Activated naive CD4-positive, alpha-beta T cell treated with anti-CD3 and anti-CD28 coated beads, Interleukin-2, amount 10 ng/mL, durations not matched to agents 7 days and 5 days (primary cell): ENCODE data around the gene CTR9.

Experiments used
- CTCF ChIA-PET: fragments of 350-600 bp; sonication (Branson Sonifier 250); formaldehyde crosslinking; loops from one replicate; lab custom pipeline; 2021; ENCODE audit warnings: antibody characterized with exemption; lab: Charles Lee
- DNase-seq: peaks from one replicate; pipeline ENCODE4 v3.0.0-alpha.2; 2020
- H3K27ac Mint-ChIP-seq: one replicate; pipeline ENCODE4 v1.8.0; 2021; ENCODE audit warnings: mild to moderate bottlenecking, moderate library complexity, mixed read lengths
- H3K27me3 Mint-ChIP-seq: one replicate; pipeline ENCODE4 v1.8.0; 2021; ENCODE audit warnings: mild to moderate bottlenecking, mixed read lengths
- H3K36me3 Mint-ChIP-seq: one replicate; pipeline ENCODE4 v1.8.0; 2021; ENCODE audit warnings: mixed read lengths
- H3K4me1 Mint-ChIP-seq: one replicate; pipeline ENCODE4 v1.8.0; 2021; ENCODE audit warnings: mixed read lengths
- H3K4me3 Mint-ChIP-seq: one replicate; pipeline ENCODE4 v1.8.0; 2021; ENCODE audit warnings: mild to moderate bottlenecking, moderate library complexity, mixed read lengths
- H3K9me3 Mint-ChIP-seq: one replicate; pipeline ENCODE4 v1.8.0; 2021; ENCODE audit warnings: mixed read lengths

CTR9 gene

DNA sequence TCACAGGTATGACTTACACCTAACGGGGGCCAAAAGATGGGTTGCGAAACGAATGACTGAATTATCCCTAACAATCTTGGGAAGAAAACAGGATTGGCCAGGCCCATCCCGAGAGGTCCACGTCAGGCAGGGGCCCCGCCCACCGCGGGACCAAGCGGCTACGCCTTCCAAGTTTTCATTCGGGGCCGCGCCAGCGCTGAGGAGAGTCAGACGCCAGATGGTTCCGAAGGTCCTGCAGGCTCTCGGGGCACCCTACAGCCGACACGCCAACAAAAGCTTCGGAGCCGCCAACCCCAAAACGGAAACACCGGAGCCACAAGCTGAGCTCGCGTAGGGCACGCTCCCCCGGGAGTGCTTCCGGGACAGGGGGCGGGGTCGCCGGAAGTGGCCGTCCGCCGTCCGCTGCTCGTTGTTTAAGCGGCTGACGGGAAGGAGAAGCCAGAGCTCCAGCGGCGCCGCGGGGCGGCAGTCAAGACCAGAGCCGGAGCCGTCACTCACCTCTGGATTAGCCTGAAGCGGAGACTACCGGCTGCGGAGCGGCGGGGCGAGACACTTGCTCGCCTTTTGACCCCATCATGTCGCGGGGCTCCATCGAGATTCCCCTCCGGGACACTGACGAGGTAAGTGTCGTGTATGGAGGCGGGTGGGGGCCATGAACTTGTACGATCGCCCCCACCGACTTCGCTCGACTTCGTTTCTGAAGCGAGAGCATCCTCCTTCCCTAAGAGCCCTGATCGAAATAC is at the start of gene CTR9:
Gene CTR9 (plus strand): TSS at position 409 of the 743 bp plus-strand sequence. CDS start 167 bp downstream, at position 576.
- peaks cover 22% of the 10 kb centered on the region for H3K36me3 Mint-ChIP-seq
- peaks cover 35% of the 10 kb centered on the region for H3K4me1 Mint-ChIP-seq
- no peaks in the 10 kb centered on the region for H3K27me3 Mint-ChIP-seq
- H3K27ac Mint-ChIP-seq, result peak within 1 kb of the TSS; percentile 93
- H3K9me3 Mint-ChIP-seq, result no peaks in the 10 kb centered on the region
- DNase-seq, result peak; percentile 96
- peak within 1 kb of the TSS; percentile 96 for H3K4me3 Mint-ChIP-seq
- CTCF ChIA-PET, result interaction anchor here (0.7 to 2.7 kb wide), 3 partner anchors 19 to 210 kb away, joined by 3 to 12 read pairs (median 4); partner anchors contain the start of gene RNF141

DNA sequence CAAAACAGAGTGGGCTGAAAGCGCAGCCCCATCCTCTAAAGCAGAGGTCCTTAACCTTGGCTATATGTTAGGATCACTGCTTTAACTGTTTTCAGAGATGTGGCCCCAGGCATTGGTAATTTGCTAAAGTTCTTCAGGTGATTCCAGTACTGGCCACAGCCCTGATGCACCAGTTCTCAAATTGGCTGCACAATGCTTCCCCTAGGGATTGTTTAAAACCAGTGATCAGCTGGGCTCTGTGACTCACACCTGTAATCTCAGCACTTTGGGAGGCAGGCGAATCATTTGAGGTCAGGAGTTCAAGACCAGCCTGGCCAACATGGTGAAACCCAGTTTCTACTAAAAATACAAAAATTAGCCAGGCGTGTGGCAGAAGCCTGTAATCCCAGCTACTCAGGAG is 49.1 kb upstream of the CTR9 start:
- no peak overlapping the region for H3K27ac Mint-ChIP-seq
- H3K4me1 Mint-ChIP-seq, result no peaks in the 10 kb centered on the region
- no peak overlapping the region for H3K4me3 Mint-ChIP-seq
- CTCF ChIA-PET, result no interaction called here
- H3K9me3 Mint-ChIP-seq, result no peaks in the 10 kb centered on the region
- no peaks in the 10 kb centered on the region for H3K36me3 Mint-ChIP-seq
- no peak for DNase-seq
- peaks cover 17% of the 10 kb centered on the region for H3K27me3 Mint-ChIP-seq

DNA sequence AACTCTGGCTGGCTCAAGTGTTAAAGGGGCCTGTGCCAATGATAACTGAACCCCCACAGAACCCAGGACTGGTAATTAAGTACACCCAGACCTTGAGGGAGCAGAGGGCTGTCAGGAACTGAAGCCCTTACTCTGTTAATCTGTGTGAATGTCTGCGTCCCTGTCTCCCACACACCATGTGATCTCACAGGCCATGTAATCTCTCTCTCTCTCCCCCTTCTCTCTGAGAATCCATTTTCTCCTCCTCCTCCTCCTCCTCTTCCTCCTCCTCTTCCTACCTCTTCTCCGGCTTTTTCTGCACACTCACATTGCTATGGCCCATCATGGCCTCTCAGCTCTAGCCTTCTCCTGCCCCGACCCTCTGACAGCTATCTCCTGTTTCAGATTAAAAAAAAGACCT is 42.9 kb upstream of the CTR9 start:
- CTCF ChIA-PET, result no interaction called here
- H3K27me3 Mint-ChIP-seq, result peaks cover 14% of the 10 kb centered on the region
- no peaks in the 10 kb centered on the region for H3K36me3 Mint-ChIP-seq
- no peaks in the 10 kb centered on the region for H3K4me1 Mint-ChIP-seq
- DNase-seq, result no peak
- H3K9me3 Mint-ChIP-seq, result no peaks in the 10 kb centered on the region
- H3K27ac Mint-ChIP-seq, result no peak overlapping the region
- H3K4me3 Mint-ChIP-seq, result no peak overlapping the region

DNA sequence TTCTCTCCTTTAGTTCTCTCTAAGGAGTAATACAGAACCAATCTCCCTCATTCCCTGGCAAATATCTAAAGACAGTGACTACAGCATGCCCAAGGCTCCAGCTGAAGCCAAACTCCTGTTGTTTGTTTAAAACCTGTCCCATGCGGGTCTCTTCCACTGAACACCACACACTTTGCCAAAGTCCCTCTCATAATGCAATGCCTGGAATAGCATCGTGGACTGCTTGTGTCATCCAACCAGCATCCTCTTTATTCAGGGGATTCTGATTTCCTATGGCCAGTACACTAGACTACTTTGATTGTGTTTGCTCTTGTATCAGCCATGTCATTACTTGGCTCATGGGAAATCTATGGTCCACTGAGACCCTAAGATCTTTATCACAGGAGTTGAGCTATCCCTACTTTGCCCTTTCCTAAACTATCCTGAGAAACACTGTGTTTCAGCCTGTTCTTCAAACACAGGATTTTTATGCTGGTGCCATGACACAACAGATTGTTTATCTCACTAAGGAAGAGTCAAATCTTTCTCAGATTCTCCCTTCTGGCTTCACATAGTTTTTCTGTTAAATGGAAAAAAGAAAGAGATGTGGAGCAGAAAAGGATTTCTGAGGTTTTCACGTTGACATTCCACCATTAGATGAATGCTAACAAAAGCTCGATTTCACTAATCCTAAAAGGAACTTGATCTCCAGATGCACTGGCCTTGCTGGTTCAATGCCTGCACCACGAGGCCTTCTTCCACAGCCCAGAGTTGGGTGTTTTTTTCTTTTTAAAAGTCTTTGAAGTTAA is 41.6 kb upstream of the CTR9 start:
- H3K36me3 Mint-ChIP-seq, result no peaks in the 10 kb centered on the region
- CTCF ChIA-PET, result interaction anchor here (1.8 kb wide), 1 partner anchor 303 kb away, joined by 4 read pairs; no protein-coding TSS in a partner anchor
- H3K4me3 Mint-ChIP-seq, result no peak overlapping the region
- no peaks in the 10 kb centered on the region for H3K9me3 Mint-ChIP-seq
- no peak for DNase-seq
- H3K27ac Mint-ChIP-seq, result no peak overlapping the region
- H3K4me1 Mint-ChIP-seq, result no peaks in the 10 kb centered on the region
- H3K27me3 Mint-ChIP-seq, result peaks cover 10% of the 10 kb centered on the region

DNA sequence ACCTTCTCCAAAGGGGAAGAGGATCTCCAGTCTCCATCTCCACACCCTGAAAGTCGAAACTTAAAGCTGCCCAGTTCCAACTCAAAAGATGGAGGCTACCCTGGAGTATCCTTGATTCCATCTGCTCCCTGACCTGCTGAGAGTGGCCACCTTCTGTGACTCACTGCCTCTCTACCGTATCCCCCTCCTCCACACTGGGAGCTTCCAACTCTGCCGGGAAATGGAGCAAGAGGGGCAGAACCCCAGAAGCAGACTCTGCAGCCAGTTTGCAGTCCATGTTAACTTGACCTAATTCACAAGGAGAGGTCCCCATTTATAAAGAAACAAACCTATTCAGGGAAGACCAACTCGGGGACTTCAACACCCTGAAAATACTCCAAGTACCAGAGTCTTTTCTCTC is 35.5 kb upstream of the CTR9 start:
- Mint-ChIP-seq H3K27ac (no peak overlapping the region), H3K36me3 (no peaks in the 10 kb centered on the region), H3K4me3 (no peak overlapping the region), H3K4me1 (no peaks in the 10 kb centered on the region), H3K27me3 (peaks cover 21% of the 10 kb centered on the region), H3K9me3 (no peaks in the 10 kb centered on the region)
- DNase-seq, result no peak
- CTCF ChIA-PET, result interaction anchor here (1.5 kb wide), 1 partner anchor 59 kb away, joined by 5 read pairs; no protein-coding TSS in a partner anchor

DNA sequence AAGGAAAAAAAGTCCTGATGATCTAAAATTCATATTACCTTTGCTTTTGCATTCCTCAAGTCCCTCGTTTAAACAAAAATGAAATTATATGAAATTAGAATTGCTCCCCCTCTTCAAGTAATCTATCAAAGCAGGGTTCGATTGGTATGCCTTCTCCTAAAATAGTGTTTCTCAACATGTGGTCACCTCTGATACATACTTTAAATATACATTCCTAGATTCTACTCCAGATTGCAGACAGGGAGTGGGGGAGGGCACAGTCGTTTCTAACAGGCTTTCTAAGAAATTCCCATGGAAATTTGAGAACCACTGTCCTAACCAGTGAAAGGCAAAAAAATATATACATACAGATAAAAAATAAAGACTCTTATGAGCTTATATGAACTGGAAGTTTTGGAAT is 34.9 kb upstream of the CTR9 start:
- Mint-ChIP-seq H3K9me3 (no peaks in the 10 kb centered on the region), H3K27me3 (peaks cover 21% of the 10 kb centered on the region), H3K4me1 (no peaks in the 10 kb centered on the region), H3K36me3 (no peaks in the 10 kb centered on the region), H3K27ac (no peak overlapping the region), H3K4me3 (no peak overlapping the region)
- CTCF ChIA-PET, result no interaction called here
- no peak for DNase-seq

DNA sequence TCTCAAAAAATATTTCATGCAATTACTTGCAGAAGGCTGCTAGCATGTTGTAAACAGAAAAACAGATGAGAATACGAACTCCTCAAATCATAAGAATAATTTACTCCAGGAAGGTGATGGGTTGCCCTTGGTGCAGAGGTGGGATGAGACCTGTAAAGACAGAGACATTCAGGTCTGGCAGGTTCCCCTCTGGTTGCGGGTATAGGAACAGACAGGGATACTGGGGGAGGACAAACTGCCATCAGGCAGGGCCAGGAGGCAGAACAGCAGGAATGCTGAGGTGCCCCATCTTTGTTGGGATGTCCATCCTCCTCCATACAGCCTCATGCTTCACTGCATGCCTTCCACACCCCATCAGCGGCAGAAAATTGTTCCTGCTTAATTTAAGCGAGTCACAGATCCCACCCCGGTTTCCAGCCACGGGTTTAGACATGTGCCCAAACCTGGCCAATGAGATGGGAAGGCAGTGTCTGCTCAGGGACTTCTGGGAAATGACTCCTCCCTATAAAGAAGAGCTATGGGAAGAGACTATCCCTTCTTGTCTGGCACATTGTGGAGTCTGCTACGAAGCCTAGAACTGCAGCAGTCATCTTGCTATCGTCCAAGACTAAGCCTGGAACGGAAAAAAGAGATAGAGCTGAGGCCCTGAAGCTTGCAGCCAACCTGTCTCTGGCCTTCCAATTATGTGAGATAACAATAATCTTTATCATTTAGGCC is 34.3 kb upstream of the CTR9 start:
- no peak overlapping the region for H3K4me3 Mint-ChIP-seq
- peaks cover 24% of the 10 kb centered on the region for H3K27me3 Mint-ChIP-seq
- no peak for DNase-seq
- no peaks in the 10 kb centered on the region for H3K4me1 Mint-ChIP-seq
- no peak overlapping the region for H3K27ac Mint-ChIP-seq
- H3K36me3 Mint-ChIP-seq, result no peaks in the 10 kb centered on the region
- no peaks in the 10 kb centered on the region for H3K9me3 Mint-ChIP-seq
- CTCF ChIA-PET, result no interaction called here

DNA sequence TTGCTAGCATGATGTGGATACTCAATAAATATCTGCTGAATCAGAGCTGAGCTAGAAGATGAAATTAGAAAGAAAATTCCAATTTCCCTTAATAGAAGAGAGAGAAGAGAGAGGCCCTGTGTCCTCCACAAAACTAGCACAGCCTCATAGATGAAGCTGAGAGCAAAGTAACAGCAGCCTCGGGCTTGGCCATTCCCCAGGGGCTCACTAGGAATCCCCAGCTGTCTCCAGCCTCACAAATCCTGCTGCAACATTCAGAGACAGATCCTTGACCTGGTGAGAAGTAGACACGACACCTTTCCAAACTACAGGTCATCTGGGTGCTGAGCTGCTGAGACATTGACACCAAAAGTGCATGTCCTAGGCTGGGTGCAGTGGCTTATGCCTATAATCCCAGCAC is 31.4 kb upstream of the CTR9 start:
- Mint-ChIP-seq H3K9me3 (no peaks in the 10 kb centered on the region), H3K4me3 (no peak overlapping the region), H3K4me1 (no peaks in the 10 kb centered on the region), H3K27me3 (peaks cover 48% of the 10 kb centered on the region), H3K36me3 (no peaks in the 10 kb centered on the region), H3K27ac (no peak overlapping the region)
- DNase-seq, result no peak
- CTCF ChIA-PET, result no interaction called here

DNA sequence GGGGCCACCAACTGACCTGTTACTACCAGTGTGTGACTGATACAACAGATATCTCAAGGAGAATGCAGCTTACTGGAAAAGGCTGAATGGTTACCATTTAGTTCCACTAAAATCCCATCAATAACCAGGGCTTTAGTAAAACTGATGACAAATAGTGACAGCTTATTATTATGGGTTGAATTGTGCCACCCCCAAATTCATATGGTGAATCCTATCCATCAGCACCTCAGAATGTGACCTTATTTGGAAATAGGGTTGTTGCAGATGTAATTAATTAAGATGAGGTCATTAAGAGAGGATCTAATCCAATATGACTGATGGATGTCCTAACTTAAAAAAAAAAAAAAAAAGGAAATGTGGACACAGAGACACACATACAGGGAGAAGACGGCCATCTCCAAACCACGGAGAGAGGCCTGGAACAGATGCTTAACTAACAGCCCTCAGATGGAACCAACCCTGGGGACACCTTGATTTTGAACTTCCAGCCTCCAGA is 30.1 kb upstream of the CTR9 start:
- CTCF ChIA-PET, result no interaction called here
- Mint-ChIP-seq H3K27me3 (peaks cover 61% of the 10 kb centered on the region), H3K27ac (no peak overlapping the region), H3K36me3 (no peaks in the 10 kb centered on the region), H3K4me3 (no peak overlapping the region), H3K4me1 (peaks cover 13% of the 10 kb centered on the region), H3K9me3 (no peaks in the 10 kb centered on the region)
- DNase-seq, result no peak

DNA sequence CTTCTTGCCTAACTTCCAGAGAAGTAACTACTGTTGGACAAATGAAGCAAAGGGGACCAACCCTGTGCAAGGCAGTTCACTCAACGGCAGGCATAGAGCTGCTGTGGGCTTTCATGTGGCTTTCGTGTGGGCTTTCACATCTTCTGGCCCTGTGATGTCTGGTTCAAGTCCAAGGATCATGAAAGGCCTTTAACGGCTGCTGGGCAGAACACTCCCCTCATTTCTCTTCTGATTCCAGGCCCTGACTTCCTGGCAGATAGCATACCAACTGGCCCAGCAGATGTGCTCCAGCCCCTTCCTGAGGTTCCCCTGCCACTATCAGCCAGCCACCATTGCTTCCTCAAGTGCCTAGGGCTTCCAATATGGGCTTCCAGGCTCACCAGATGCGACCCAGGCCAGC is 28.7 kb upstream of the CTR9 start:
- H3K27me3 Mint-ChIP-seq, result peaks cover 62% of the 10 kb centered on the region
- peaks cover 20% of the 10 kb centered on the region for H3K4me1 Mint-ChIP-seq
- no peak overlapping the region for H3K4me3 Mint-ChIP-seq
- no peaks in the 10 kb centered on the region for H3K9me3 Mint-ChIP-seq
- H3K36me3 Mint-ChIP-seq, result no peaks in the 10 kb centered on the region
- DNase-seq, result no peak
- CTCF ChIA-PET, result no interaction called here
- no peak overlapping the region for H3K27ac Mint-ChIP-seq

DNA sequence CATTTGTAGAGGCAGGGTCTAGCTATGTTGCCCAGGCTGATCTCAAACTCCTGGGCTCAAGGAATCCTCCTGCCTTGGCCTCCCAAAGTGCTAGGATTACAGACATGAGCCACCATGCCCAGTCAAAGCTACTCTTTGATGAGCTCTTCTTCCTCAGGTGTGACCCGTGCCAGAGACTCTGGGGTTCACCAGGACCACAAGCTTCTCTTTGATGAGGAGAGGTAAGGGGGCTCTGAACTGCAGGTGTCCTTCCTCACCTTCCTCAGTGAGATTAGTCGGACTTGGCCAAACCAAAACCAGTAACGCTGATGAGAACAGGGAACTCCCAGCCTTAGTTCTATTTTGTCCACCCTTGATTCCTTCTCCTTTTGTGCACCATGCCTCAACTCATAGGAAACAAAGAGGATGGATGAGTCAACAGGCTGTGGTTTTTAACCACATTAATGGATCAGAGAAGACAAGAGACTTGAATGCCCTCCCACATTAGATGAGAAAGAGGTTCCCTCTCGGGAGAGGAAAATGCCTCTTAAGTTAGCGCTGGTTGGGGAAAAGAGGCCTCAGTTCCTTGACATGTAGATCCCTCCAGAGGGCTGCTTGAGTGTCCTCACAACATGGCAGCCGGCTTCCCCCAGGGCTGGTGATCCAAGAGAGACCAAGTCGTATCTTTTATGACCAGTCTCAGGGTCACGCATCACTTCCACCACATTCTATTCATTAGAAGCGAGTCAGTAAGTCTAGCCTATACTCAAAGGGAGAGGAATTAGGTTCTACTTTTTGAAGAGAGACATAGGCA is 25.7 kb upstream of the CTR9 start:
- H3K27me3 Mint-ChIP-seq, result peaks cover 72% of the 10 kb centered on the region
- CTCF ChIA-PET, result interaction anchor here (0.7 to 1.0 kb wide), 3 partner anchors 9 to 319 kb away, joined by 4 read pairs; no protein-coding TSS in a partner anchor
- no peaks in the 10 kb centered on the region for H3K9me3 Mint-ChIP-seq
- DNase-seq, result peak; percentile 24
- H3K4me3 Mint-ChIP-seq, result no peak overlapping the region
- H3K36me3 Mint-ChIP-seq, result no peaks in the 10 kb centered on the region
- peaks cover 20% of the 10 kb centered on the region for H3K4me1 Mint-ChIP-seq
- no peak overlapping the region for H3K27ac Mint-ChIP-seq

DNA sequence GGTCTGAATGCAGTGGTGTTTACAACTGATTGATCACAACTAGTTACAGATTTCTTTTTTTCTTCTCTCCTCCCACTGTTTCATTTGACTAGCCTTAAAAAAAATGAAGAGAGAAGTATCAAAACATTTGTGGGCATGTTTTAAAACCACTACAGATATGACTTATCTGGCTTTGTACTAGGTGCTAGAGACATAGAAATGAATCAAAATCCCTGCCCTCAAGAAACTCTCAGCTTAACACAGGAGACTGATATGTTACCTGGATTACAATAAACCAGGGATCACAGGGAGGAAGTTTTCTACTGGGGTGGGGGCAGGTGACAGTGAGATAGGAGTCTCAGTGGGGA is 25.2 kb upstream of the CTR9 start:
- Mint-ChIP-seq H3K27ac (no peak overlapping the region), H3K27me3 (peaks cover 73% of the 10 kb centered on the region), H3K4me1 (peaks cover 20% of the 10 kb centered on the region), H3K36me3 (no peaks in the 10 kb centered on the region), H3K4me3 (no peak overlapping the region), H3K9me3 (no peaks in the 10 kb centered on the region)
- no peak for DNase-seq
- CTCF ChIA-PET, result interaction anchor here (1.0 kb wide), 1 partner anchor 312 kb away, joined by 4 read pairs; no protein-coding TSS in a partner anchor

DNA sequence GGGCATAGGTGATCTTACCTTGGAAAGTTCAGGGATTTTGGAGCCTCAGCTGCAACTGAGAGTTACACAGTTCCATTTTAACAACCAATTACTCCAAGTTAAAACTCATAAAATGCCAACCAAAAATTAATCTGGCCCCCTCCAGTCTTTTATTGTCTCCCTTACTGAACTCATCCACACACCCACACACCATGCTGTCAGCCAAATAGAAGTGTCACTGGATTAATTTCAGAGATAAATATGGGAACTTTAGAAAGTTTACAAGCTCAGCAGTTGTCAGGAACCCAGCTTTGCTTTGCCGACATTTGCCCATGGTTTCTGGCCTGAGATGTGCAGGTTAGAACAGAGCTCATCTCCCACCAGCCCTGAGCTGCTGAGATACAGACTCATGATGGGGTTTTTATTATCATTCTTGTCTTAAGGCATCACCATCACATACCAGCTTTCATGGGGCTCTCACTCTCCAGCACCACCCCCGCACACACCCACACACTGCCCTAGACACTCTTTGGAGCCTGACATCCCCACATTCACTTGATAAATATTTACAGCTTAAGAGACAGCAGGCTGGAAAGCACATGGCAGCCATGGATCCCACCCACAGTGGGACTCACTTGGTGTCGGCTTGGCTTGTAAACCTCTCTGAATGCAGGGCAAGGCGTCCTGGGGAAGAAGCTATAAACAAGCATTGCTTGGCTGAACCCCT is 23.7 kb upstream of the CTR9 start:
- peaks cover 74% of the 10 kb centered on the region for H3K27me3 Mint-ChIP-seq
- H3K9me3 Mint-ChIP-seq, result no peaks in the 10 kb centered on the region
- peaks cover 20% of the 10 kb centered on the region for H3K4me1 Mint-ChIP-seq
- no peak overlapping the region for H3K4me3 Mint-ChIP-seq
- H3K36me3 Mint-ChIP-seq, result no peaks in the 10 kb centered on the region
- no peak overlapping the region for H3K27ac Mint-ChIP-seq
- CTCF ChIA-PET, result interaction anchor here (1.0 to 1.6 kb wide), 3 partner anchors 73 to 324 kb away, joined by 3 to 6 read pairs (median 3); partner anchors contain the start of gene RNF141
- no peak for DNase-seq
